AG04449 (cell line): Measurements from ENCODE around the gene SMIM10L2A.

Source experiments
- CTCF ChIA-PET: fragments of 350-600 bp; formaldehyde crosslinking; extraction: SDS; loops from one replicate; lab custom pipeline; 2021; ENCODE audit warnings: antibody characterized with exemption; lab: Yijun Ruan, JAX
- POLR2A ChIA-PET: fragments of 400-600, 350-600 bp; formaldehyde crosslinking; extraction: SDS; loops from one replicate; lab custom pipeline; 2020; ENCODE audit warnings: antibody characterized with exemption, inconsistent platforms; lab: Yijun Ruan, JAX
- DNase-seq: peaks from one replicate; pipeline ENCODE4 v3.0.0-alpha.2; 2010; ENCODE audit warnings: low read depth, low spot score
- H3K4me3 ChIP-seq: 2 replicates; pipeline ENCODE4 v1.5.1; 2011; ENCODE audit warnings: low read depth, mild to moderate bottlenecking, control low read depth, low read length
- TF ChIP-seq, protein P1 (sequence below): IDR thresholded peaks from one replicate; pipeline ENCODE4 v1.5.1; 2011; ENCODE audit warnings: mild to moderate bottlenecking, moderate library complexity, low read length, control low read depth, inconsistent platforms; ENCODE audit not compliant: insufficient read depth; ENCODE audit errors: missing control alignments

The SMIM10L2A gene

DNA sequence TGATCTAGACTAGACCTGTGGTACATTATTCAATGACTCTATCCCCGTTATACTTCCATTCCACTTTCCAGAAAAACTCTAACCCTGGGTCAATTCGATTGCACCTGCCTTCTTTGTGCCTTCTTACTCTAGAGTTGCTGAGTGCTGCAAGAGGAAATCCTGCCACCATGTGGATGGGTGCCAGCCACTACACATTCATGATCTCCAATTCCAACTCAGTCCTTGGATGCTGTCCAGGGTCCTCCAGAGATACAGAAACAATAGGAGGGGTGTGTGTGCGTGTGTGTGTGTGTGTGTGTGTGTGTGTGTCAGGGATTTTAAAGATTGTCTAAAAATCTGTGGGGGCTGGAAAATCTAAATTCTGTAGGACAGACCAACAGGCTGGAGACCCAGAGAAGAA lies 55.8 kb downstream of the SMIM10L2A start:
- CTCF ChIA-PET, result no interaction called here
- peak; percentile 1 for DNase-seq
- POLR2A ChIA-PET, result no interaction called here

More for the DNA sequence above, 55.8 kb downstream of the SMIM10L2A start:
- TF ChIP-seq, protein P1, sequence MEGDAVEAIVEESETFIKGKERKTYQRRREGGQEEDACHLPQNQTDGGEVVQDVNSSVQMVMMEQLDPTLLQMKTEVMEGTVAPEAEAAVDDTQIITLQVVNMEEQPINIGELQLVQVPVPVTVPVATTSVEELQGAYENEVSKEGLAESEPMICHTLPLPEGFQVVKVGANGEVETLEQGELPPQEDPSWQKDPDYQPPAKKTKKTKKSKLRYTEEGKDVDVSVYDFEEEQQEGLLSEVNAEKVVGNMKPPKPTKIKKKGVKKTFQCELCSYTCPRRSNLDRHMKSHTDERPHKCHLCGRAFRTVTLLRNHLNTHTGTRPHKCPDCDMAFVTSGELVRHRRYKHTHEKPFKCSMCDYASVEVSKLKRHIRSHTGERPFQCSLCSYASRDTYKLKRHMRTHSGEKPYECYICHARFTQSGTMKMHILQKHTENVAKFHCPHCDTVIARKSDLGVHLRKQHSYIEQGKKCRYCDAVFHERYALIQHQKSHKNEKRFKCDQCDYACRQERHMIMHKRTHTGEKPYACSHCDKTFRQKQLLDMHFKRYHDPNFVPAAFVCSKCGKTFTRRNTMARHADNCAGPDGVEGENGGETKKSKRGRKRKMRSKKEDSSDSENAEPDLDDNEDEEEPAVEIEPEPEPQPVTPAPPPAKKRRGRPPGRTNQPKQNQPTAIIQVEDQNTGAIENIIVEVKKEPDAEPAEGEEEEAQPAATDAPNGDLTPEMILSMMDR, result peak; percentile 39
- no peak overlapping the region for H3K4me3 ChIP-seq
